HepG2 (cell line): ENCODE results near the gene ILDR1. TPM values are rescaled to one million over a fixed set of nuclear protein-coding genes. Genes with fewer than 3 reads are reported as not detected.
A peak's percentile ranks its signal among the peaks of the same experiment; 100 is the strongest.

Experiments
- ATAC-seq: fragments of 200-7000 bp; cut with Tn5 transposase; 3 replicates; pipeline ENCODE4 v1.9.1; 2020; ENCODE audit warnings: mild to moderate bottlenecking, moderate library complexity
- BruUV-seq: library from RNA; stranded (reverse); fragments of 400-500 nt; replicated peaks from 2 replicates; lab custom pipeline; 2021; lab: Mats Ljungman, UMichigan
- CTCF ChIA-PET: fragments of 300-600 bp; formaldehyde crosslinking; extraction: SDS; loops from one replicate; lab custom pipeline; 2021; ENCODE audit warnings: low total read pairs, inconsistent platforms, low intra/inter-chr PET ratio; lab: Yijun Ruan, JAX
- POLR2A ChIA-PET: fragments of 350-600 bp; sonication (Branson Sonifier 250); formaldehyde crosslinking; loops from one replicate; lab custom pipeline; 2020; ENCODE audit warnings: antibody characterized with exemption, inconsistent platforms; lab: Yijun Ruan, JAX
- DNase-seq: peaks from one replicate; pipeline ENCODE4 v3.0.0-alpha.2; 2015; ENCODE audit warnings: low spot score
- FAIRE-seq: peaks from 3 replicates; lab custom pipeline; 2011; peaks lifted over from hg19 to GRCh38; lab: Jason Lieb, UNC
- H2AFZ ChIP-seq: one replicate; pipeline ENCODE4 v1.6.1; 2011; ENCODE audit warnings: low read length, inconsistent platforms
- H3K27ac ChIP-seq: fragments of 300-600 bp; 3 replicates; pipeline ENCODE4 v1.8.0; 2011; ENCODE audit warnings: mixed run types, mild to moderate bottlenecking, mixed read lengths, low read length, inconsistent platforms; ENCODE audit not compliant: insufficient read depth; ENCODE audit errors: extremely low read length
- H3K27me3 ChIP-seq, 2 experiments: fragments of 200-600 bp in 1 of 2; 2 replicates in 1 of 2; 3 replicates in 1 of 2; pipeline versions ENCODE4 v1.6.0 to v1.8.0; 2011; ENCODE audit warnings: low read length in 2 of 2, mild to moderate bottlenecking in 2 of 2, moderate library complexity in 2 of 2, inconsistent platforms in 1 of 2; ENCODE audit not compliant: insufficient read depth in 2 of 2, control insufficient read depth in 1 of 2
- H3K36me3 ChIP-seq, 2 experiments: fragments of 200-600 bp in 1 of 2; replicated peaks in 1 of 2; 2 replicates in 1 of 2; 3 replicates in 1 of 2; pipeline versions ENCODE4 v1.5.1 to v1.8.0; 2011; ENCODE audit warnings: low read length in 2 of 2, inconsistent platforms in 1 of 2; ENCODE audit not compliant: insufficient read depth in 2 of 2, control insufficient read depth in 1 of 2
- H3K4me1 ChIP-seq: 2 replicates; pipeline ENCODE4 v1.5.1; 2012; ENCODE audit warnings: low read length, inconsistent platforms; ENCODE audit not compliant: insufficient read depth
- H3K4me2 ChIP-seq: 2 replicates; pipeline ENCODE4 v1.6.0; 2011; ENCODE audit warnings: low read depth, low read length, inconsistent platforms
- H3K4me3 ChIP-seq, 3 experiments: fragments of 200-600 bp in 1 of 3; sonication (generic), shearing (Covaris generic) in 1 of 3; replicated peaks in 1 of 3; 2 replicates each; pipeline ENCODE4 v1.5.1; 2011 to 2016; ENCODE audit warnings: low read length in 3 of 3, inconsistent platforms in 2 of 3, low read depth in 2 of 3, mild to moderate bottlenecking in 2 of 3, control low read depth in 1 of 3, mixed read lengths in 1 of 3; ENCODE audit not compliant: insufficient read depth in 1 of 3
- H3K79me2 ChIP-seq: one replicate; pipeline ENCODE4 v1.6.1; 2011; ENCODE audit warnings: low read length, inconsistent platforms; ENCODE audit not compliant: insufficient read depth
- H3K9ac ChIP-seq: 2 replicates; pipeline ENCODE4 v1.6.0; 2011; ENCODE audit warnings: mild to moderate bottlenecking, low read depth, low read length, inconsistent platforms; ENCODE audit not compliant: insufficient read depth
- H3K9me3 ChIP-seq: 2 replicates; pipeline ENCODE4 v1.5.1; 2012; ENCODE audit warnings: mild to moderate bottlenecking, low read length
- H4K20me1 ChIP-seq: 2 replicates; pipeline ENCODE4 v1.6.0; 2011; ENCODE audit warnings: inconsistent platforms, mild to moderate bottlenecking, low read length, moderate library complexity; ENCODE audit not compliant: insufficient read depth
- KLF12 ChIP-seq: sonication (generic); formaldehyde crosslinking; IDR thresholded peaks from 2 replicates; pipeline ENCODE4 v1.4.0; 2020; ENCODE audit warnings: missing genetic modification reagents, borderline replicate concordance
- MZF1 ChIP-seq: sonication (generic); formaldehyde crosslinking; IDR thresholded peaks from 2 replicates; pipeline ENCODE4 v1.8.1; 2023; ENCODE audit warnings: mild to moderate bottlenecking, missing genetic modification reagents, borderline replicate concordance
- RARG ChIP-seq: sonication (generic); formaldehyde crosslinking; IDR thresholded peaks from 2 replicates; pipeline ENCODE4 v1.4.0; 2020; ENCODE audit warnings: low read depth, mild to moderate bottlenecking, missing genetic modification reagents
- SETDB1 ChIP-seq: sonication (generic); formaldehyde crosslinking; IDR thresholded peaks from 2 replicates; pipeline ENCODE4 v1.5.1; 2020; ENCODE audit warnings: missing genetic modification reagents, mild to moderate bottlenecking, borderline replicate concordance
- SP4 ChIP-seq: sonication (generic); formaldehyde crosslinking; IDR thresholded peaks from 2 replicates; pipeline ENCODE4 v1.8.1; 2023; ENCODE audit warnings: mild to moderate bottlenecking, missing genetic modification reagents
- STAG1 ChIP-seq: sonication (generic); formaldehyde crosslinking; IDR thresholded peaks from 2 replicates; pipeline ENCODE4 v1.4.0; 2020; ENCODE audit warnings: missing genetic modification reagents
- ZNF17 ChIP-seq: sonication (generic); formaldehyde crosslinking; IDR thresholded peaks from 2 replicates; pipeline ENCODE4 v1.5.0; 2020; ENCODE audit warnings: mild to moderate bottlenecking, missing genetic modification reagents
- ZNF543 ChIP-seq: sonication (generic); formaldehyde crosslinking; IDR thresholded peaks from 2 replicates; pipeline ENCODE4 v1.4.0; 2020; ENCODE audit warnings: mild to moderate bottlenecking, missing genetic modification reagents
- ZNF547 ChIP-seq: sonication (generic); formaldehyde crosslinking; IDR thresholded peaks from 2 replicates; pipeline ENCODE4 v1.5.1; 2020; ENCODE audit warnings: mild to moderate bottlenecking, missing genetic modification reagents
- in situ Hi-C: cut with HindIII; loops from 2 replicates; pipeline ENCODE4 v1.10.0; 2017; ENCODE audit warnings: low pct_unique_long_range_greater_than_20kb; ENCODE audit not compliant: extremely low pct_ligation_motif_present
- intact Hi-C: fragments of 100-400 bp; cut with micrococcal nuclease; formaldehyde crosslinking; loops from one replicate; pipeline ENCODE4 v1.10.0; 2022; ENCODE audit not compliant: unreplicated experiment
- polyA plus RNA-seq, 8 experiments: library from polyadenylated mRNA; depleted of rRNA in 3 of 8; stranded (reverse) in 7 of 8; unstranded in 1 of 8; fragments of >200 nt; fragmentation: Illumina TruSeq in 4 of 8; extraction: Trizol in 4 of 8; gene quantifications; 2 replicates each; pipeline versions ENCODE4 v1.2.1 to v1.2.3, GENCODE V29; 2011 to 2016; ENCODE audit warnings: low read depth in 4 of 8, missing spikeins in 1 of 8, mixed read lengths in 1 of 8; ENCODE audit not compliant: insufficient read depth in 1 of 8
- total RNA-seq, 5 experiments: library from RNA; depleted of rRNA; stranded (reverse); fragments of >200 nt; fragmentation: Illumina TruSeq; extraction: Trizol; gene quantifications; 2 replicates each; pipeline ENCODE4 v1.2.3, GENCODE V29; 2016; ENCODE audit warnings: low read depth in 1 of 5
- TF ChIP-seq, protein P1 (sequence below): sonication (generic); formaldehyde crosslinking; IDR thresholded peaks from 2 replicates; pipeline ENCODE4 v1.5.0; 2020; ENCODE audit warnings: mild to moderate bottlenecking, missing genetic modification reagents, moderate library complexity
- TF ChIP-seq, protein P2 (sequence below): sonication (generic); formaldehyde crosslinking; IDR thresholded peaks from 2 replicates; pipeline ENCODE4 v1.8.1; 2023; ENCODE audit warnings: mild to moderate bottlenecking, missing genetic modification reagents, borderline replicate concordance

The ILDR1 gene
- total and polyA plus RNA-seq, 2 of the 13 experiments (the other 11 are each of a cell fraction or from before 2014, with no cell fraction given), result not detected

DNA sequence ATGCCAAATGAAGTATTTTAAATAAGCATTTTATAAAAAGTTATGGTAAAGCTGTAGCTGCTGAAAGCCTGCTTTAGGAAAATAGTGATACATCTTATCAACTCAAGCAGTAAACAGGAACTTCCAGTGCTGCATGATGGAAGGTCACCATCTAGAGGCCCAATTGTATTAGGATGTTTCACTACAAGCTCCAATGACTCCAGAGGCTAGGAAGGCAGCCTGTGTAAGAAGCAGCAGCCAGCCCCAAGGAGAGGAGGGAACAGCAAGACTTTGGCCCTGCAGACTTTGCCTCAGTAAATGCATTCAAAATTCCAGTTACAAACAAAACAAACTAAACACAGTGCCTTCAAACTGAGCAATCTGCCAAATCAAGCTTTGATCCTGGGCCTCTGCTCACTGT is 32.1 kb downstream of the ILDR1 start:
- no TSS peak for BruUV-seq
- Histone ChIP-seq H3K36me3 (no peaks in the 10 kb centered on the region), H3K4me1 (no peaks in the 10 kb centered on the region), H3K9ac (no peak overlapping the region), H3K27ac (no peak overlapping the region), H2AFZ (no peak overlapping the region), H4K20me1 (no peaks in the 10 kb centered on the region), H3K4me3 (no peak overlapping the region), H3K27me3 (no peaks in the 10 kb centered on the region; a peak in 1 of 5 replicates), H3K79me2 (no peaks in the 10 kb centered on the region), H3K9me3 (no peaks in the 10 kb centered on the region), H3K4me2 (no peak overlapping the region)
- intact Hi-C loops (no loop called here), in situ Hi-C loops (loop anchor here (5.0 to 10.0 kb wide), 2 partner anchors 108 to 445 kb away; partner anchors contain the start of gene POLQ)
- DNase-seq (no peak), ATAC-seq (peak; percentile 41; the same call in 2 of the 3 replicates), FAIRE-seq (no peak)
- POLR2A ChIA-PET, result no interaction called here
- TF ChIP-seq STAG1 (CRISPR knock-in tag), result peak; percentile 25; the same call in 1 of the 2 replicates
- TF ChIP-seq, protein P1, sequence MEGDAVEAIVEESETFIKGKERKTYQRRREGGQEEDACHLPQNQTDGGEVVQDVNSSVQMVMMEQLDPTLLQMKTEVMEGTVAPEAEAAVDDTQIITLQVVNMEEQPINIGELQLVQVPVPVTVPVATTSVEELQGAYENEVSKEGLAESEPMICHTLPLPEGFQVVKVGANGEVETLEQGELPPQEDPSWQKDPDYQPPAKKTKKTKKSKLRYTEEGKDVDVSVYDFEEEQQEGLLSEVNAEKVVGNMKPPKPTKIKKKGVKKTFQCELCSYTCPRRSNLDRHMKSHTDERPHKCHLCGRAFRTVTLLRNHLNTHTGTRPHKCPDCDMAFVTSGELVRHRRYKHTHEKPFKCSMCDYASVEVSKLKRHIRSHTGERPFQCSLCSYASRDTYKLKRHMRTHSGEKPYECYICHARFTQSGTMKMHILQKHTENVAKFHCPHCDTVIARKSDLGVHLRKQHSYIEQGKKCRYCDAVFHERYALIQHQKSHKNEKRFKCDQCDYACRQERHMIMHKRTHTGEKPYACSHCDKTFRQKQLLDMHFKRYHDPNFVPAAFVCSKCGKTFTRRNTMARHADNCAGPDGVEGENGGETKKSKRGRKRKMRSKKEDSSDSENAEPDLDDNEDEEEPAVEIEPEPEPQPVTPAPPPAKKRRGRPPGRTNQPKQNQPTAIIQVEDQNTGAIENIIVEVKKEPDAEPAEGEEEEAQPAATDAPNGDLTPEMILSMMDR (CRISPR knock-in tag), result peak; percentile 43
- no peak for TF ChIP-seq RARG (CRISPR knock-in tag)
- no peak for TF ChIP-seq KLF12 (CRISPR knock-in tag)
- TF ChIP-seq SP4 (CRISPR knock-in tag), result no peak
- TF ChIP-seq SETDB1 (CRISPR knock-in tag), result no peak
- TF ChIP-seq MZF1, result no peak
- no peak for TF ChIP-seq ZNF543 (CRISPR knock-in tag)
- no peak for TF ChIP-seq ZNF547
- TF ChIP-seq, protein P2, sequence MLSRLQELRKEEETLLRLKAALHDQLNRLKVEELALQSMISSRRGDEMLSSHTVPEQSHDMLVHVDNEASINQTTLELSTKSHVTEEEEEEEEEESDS, result no peak
- TF ChIP-seq ZNF17, result no peak
- CTCF ChIA-PET, result no interaction called here
